IPS DF 4.7 (cell line): ENCODE measurements around the gene ALDOA.

ENCODE experiments used
- DNase-seq: peaks from one replicate; pipeline ENCODE4 v3.0.0-alpha.2; 2013; ENCODE audit warnings: low spot score; ENCODE audit errors: extremely low read depth

The ALDOA gene

DNA sequence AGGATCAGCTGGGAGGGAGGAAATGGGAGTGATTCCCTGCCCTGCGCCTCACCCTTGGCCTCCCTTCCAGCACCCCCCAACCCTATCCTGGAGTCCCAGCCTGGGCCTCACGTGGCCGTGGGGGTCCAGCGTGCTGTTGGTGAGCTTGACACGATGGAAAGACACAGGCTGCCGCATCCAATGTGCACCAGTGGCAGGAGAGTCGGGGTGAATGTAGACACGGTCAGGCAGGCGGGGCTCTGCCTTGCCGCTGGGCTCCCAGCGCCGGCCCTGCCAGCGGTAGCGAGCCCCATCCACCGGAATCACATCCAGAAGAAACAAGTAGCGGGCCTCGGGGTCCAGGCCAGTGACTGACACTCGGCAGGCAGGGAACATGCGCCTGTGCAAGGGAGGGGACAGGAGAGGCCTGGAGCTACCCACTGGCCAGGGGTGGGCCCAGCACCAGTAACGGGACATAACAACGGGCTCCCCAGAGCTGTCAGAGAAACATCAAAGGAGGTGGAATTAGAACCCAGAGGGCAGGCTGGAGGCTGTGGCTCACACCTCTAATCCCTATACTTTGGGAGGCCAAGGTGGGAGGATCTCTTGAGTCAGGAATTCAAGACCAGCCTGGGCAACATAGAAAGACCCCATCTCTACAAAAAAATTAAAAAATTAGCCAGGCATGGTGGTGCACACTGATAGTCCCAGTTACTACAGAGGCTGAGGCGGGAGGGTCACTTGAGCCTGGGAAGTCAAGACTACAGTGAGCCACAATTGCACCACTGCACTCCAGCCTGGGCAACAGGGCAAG, 23.5 kb downstream of the ALDOA start:
- DNase-seq, result no peak

DNA sequence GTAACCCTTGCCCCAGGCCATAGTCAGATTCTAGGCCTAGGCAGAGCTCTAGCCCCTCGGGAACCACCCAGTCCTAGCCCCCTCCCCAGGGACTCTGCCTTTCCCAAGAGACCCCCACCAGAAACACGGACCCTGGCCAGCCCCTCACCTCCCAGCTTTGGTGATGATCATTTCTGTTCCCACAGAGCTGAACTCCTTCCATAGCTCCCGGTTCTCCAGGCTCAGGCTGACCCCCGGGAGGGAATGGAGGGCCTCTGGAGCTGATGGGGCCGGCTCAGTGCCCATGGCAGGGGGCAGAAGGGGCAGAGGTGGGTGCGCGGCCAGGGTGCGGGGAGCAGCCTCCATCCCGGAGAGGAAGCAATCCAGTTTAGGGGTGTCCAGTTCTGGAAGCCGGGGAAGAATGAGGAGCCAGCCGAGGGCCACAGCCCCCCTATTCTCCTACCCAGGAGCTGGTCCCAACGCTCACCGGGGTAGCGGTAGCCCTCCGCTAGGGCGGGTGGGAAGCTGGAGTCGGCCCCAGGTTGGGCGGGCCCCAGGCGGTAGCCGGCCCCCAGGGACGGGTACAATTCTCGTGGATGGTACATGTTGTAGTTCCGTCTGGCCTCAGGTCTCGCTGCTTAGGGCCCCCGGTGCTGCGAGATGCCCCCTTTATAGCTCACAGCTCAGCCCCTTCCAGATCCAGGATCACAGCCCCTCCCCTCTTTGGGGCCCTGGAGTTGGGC, 25.2 kb downstream of the ALDOA start:
- DNase-seq, result no peak

DNA sequence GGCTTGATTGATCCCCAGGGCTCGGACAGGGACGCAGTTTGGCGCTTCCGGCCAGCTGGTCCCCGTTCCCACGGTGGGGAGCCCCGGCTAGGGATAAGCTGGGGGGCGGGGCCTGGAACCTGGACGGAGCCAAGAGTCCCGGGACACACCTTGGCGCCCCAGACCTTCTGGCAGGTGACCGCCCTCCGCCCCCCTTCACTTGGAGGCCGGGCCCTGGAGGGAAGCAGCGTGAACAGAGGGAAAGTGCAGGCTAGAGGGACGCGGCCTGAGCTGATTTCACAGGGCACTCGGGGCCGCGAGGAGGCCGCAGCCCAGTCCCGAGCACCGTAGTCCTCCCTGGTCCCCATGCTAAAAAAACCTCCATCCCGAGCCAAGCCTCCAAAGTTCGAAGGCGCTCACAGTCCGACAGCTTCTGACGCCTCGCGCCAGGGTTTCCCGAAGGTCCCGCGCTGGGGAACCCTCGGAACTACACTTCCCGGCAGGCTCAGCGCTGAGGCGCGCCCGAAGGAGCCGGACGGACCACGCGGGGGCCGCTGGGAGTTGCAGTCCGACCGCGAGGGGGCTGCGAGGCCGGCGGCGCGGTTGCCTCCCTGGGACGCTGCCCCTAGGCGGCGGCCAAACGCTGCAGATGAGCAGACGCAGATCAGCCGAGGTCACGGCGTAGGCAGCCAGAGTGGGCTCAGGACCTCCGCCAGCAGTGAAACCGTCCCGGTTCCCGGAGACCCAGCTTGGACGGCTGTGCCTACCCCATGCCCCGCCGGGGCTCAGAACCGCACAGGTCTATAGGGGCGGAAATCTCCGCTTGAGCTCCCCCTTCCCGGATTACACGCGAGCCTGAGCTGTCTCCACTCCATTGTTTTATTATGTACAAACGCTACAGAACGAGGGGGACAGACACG, 26.2 kb downstream of the ALDOA start, which contains the start of gene TBX6:
TBX6 (minus strand) TSS at position 451 of the 899 bp plus-strand sequence. CDS start 731 bp downstream, outside the sequence.
- DNase-seq, result no peak

DNA sequence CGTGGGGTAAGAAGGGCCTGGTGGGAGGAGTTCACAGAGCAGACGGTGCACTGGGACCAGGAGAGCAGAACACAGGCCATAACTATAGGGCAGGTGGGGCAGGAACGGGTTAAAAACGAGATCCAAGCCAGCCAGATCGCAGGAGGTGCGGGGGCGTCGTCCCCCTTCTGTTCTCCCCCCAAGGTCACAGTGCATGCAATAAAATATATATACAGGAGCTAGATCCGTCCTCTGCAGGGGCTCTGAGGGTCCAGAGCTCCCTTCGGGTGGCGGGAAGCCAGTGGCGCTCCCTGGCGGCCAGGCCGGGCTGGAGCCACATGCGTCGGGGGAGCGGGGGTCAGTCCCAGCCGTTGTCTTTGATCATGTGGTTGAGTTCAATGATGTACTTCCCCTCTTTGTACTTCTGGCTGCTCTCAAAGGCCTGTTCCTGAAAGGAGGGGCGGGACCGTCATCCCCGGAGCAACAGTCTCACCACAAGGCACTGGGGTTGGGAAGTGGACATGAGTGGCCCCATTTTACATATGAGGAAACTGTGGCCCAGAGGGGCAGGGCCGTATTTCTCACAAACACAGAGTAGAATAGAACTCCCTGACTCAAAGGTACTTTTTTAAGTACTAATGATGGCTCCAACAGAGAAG, 26.9 kb downstream of the ALDOA start:
- DNase-seq, result no peak

DNA sequence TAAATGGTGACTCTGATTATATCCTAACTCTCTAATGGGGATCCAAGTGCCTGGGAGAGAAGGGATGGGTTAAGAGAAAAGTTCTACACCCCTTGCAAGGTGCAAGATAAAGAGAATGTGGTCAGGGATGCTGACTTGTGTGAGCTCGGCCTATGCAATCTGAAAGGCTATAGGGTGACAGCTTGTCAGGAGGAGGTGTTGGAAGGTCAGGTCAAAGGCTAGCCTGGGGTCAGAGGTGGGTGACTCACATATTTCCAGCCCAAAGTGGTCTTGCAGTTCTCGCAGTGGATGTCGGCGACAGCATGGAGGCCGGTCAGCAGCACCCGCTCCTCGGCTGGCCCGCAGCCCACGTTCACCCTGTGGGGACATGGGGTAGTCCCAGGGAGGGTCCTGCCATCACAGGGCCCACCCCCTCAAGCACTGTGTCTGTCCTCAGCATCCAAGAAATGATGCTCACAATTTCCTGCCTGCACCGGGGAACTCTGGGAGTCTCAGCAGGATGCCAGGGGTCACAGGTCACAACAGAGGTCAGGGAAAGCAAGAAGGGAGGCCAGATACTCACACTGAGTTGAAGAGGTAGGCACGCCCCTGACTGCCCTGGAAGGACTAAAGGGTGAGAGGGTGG, 29.1 kb downstream of the ALDOA start:
- no peak for DNase-seq

DNA sequence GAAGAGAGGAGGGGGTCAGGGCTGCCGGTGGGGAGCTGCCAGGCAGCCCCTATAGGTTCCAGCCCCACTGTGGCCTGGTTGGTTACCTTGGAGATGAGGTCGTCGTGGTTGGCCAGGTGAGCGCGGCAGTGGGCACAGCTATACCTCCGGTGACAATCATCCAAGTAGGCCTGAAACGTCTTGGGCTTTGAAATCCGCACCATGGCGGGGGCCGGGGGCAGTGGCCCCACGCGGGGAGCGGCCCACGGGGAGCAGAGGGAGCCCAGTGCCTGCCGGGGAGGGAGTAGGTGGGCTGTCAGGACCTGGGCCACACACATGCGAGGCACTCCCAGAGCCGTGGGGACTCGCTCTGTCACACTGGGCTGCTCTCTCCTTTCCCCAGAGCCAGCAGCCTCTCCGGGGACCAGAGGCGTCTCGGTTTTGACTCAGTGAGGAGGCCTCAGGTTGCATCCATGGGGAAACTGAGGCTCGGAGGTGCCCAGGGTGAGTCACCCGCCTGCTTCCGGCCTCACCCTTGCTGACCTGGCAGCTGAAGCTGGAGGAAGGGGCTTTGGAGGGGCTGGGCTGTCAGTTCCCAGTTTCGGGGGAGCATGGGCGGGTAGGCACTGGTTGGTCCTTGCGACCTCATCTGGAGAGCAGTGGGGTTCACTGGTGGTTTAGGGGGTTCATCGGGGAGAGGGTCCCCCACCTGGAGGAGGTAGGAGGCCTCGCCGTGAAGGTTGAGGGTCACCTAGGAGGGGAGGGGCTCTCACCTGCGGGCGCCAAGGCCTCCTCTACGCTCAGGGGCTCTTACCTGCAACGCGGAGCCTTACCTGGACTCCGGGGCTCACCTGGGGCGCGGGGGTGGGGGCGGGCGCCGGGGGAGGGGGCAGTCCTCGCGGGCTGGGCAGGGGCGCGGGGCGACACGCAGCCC, 29.9 kb downstream of the ALDOA start:
- DNase-seq, result no peak

DNA sequence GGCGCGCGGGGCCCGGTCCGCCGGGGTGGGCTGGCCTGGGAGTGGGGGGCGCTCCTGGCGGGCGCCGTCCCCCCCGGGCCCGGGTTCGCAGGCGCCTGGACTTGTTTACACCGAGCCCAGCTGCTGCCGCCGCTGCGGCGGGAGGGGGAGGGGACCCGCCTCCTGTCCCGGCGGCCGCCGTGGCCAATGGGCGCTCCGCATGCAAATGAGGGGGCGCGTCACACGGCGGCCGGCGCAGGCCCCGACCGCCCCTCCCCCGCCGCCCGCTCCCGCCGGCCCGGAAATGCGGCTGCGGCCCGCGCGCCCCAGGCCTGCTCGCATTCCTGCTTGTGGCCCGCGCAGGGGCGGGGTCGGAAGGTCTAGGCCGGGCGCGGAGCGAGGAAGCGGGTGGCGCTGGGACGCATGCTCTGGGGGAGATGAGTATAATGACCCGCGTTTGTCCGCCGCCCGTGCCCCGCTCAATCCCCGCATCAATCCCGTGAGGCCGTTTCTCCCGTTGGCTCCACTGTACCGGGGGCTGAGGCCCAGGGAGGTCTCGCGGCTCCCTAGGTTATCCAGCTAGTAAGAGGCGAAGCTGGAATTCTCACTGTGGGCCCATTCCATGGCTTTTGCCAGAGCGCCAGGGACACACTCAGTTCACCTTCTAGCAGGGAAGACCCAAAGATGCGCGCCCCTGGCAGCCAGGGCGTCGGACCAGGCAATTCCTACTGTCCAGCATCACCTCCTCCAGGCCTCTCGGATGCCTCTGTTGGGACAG, 30.7 kb downstream of the ALDOA start, which contains the start of gene YPEL3:
YPEL3 (minus strand) TSS at position 109 of the 757 bp plus-strand sequence. CDS start 731 bp downstream, outside the sequence.
- no peak for DNase-seq

DNA sequence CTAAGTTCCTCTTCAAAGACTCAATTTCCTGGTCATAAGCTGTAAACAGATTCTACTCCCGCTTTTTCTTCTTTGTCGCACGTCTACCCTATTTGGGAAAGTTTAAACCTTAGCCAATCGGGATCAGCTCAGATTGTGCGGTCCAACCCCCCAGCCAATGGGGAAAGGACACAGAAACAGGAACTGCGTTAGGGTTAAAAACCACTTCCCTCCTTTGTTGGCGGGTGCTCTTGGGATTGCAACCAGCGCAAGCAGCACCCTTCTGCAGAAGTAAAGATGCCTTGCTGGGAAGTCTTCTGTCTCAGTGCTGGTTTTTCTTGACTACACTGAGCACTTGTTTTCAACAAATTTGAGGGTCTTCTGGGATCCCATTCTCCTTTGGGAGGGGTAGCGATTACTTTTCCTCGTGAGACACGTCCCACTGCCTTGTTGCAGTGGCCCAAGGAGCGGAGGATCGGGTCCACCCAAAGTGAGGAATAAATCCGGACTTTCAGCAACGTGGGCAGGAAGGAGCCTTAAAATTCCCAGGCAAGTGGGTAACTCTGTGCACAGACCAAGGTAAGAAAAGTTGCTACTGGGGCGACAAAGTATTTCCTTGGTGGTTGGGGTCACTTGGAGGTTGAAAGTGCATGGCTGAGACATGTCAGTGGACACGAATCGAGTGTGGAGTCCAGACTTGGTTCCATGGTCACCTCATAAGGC, 31.5 kb downstream of the ALDOA start:
- no peak for DNase-seq

DNA sequence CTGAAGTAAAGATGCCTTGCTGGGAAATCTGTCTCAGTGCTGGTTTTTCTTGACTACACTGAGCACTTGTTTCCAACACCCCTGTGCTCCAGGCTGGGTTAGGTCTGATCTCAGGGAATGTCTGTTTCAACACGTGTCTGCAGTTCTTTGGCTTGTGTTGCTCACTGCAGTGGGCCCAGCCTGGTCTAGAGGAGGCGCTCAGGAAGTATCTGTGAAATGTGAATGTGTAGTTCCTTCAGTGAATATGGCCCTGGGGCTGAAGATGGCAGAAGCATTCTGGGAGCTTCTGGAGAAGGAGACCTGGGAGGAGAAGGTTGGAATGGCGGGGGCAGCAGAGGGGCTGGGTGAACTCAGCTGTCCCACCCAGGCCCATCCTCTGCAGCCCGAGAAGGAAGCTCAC, 38.5 kb downstream of the ALDOA start:
- DNase-seq, result no peak

DNA sequence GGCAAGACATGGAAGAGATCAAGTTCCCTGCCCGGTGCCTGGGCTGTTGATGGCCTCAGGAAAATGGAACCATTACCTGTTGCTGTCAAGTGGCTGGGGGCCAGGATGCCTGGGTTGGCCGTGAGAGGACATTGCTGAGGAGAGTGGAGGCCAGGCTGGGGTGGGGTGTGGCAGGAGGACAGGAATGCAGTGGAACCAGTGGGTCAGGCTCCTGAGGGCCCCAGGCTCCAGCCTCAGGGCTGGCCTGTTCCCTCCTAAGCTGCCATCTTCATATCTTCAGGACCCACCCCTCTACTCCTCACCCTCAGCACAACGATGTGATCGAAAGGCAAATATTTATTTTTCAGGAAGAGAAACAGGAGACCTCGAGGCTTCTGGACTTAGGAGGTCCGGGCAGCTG, 38.9 kb downstream of the ALDOA start:
- DNase-seq, result no peak

DNA sequence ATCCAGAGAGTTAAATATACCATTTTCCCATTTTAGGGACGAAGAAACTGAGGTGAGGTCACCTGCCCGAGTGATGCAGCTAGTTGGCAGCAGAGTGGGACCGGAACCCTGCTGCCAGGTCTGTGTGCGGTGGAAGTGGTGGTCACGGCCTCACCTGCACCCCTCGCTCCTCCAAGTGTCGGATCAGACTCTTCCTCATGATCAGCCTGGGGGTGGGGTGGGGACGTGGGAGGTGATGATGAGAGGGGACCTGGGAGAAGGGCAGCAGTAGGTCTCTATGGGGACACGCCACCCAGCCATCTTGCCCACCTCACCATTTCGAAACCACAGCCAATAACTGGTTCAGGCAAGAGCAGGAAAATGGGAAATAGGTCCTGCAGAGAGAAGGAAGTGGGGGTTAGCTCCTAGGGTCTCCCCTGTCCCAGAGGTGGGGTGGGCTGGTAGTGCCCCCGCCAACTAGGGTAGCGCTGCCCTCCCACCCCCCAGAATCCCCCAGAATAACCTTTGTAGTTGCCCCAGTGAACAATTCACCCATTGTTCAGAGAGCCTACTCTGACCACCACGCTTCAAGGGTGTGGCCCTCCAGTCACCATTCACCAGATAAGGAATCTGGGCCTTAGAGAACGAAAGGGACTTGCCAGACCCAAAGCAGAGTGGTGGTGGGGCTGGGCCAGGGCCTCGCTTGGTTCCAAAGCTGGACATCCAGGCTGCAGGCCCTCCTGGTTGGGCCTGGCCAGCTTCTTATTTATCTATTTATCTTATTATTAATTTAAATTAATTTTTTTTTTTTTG, 42.7 kb downstream of the ALDOA start:
- DNase-seq, result no peak

DNA sequence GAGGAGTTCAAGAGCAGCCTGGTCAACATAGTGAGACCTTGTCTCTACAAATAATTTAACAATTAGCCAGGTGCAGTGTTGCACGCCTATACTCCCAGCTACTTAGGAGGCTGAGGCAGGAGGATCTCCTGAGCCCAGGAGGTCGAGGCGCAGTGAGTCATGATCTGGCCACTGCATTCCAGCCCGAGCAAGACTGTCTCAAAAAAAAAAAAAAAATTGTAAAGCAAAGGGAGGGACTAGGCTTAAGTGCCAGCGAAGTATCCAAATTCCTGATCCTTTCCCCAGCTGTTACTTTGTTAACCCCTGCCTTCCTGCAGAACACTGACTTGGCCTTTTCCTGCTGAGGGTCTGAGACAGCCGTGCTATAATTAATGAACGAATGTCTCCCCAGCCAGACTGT, 45.1 kb downstream of the ALDOA start:
- DNase-seq, result no peak

DNA sequence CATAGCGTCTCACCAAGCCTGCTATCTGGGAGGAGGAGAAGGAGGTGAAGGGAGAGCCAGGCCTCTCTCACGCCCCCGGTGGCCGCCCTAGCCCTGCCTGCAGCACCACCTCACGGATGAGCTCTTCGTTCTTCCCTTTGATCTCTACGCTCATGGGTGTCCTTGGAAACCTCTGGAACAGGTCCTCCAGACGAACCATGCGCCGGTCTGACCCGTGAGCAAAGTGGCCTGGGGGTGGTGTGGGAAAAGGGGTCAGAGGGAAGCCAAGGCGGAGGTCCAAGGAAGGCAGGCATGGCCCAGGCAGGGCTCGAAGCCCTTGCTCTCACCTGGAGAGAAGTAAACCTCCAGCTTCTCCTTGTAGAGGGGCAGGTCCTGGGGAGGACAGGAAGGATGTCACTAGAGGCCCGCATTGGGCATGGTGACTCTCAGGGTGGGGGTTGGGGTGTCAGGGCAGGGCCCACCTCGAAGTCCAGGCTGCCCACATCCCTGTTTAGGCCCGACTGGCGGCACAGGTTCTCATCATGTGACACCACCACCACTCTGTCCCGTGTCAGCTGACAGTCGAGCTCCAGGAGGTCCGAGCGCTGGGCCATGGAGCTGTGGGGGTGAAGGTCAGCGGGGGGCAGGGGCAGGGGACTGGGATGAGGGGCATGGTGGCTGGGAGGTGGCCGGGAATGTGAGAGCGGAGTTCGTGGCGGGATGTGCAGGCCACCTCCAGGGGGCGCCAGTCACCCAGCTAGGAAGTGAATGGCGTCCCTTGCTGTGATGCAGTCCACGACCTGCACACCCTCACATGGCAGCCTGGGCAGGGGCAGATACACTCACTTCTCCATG, 46.9 kb downstream of the ALDOA start:
- DNase-seq, result no peak

DNA sequence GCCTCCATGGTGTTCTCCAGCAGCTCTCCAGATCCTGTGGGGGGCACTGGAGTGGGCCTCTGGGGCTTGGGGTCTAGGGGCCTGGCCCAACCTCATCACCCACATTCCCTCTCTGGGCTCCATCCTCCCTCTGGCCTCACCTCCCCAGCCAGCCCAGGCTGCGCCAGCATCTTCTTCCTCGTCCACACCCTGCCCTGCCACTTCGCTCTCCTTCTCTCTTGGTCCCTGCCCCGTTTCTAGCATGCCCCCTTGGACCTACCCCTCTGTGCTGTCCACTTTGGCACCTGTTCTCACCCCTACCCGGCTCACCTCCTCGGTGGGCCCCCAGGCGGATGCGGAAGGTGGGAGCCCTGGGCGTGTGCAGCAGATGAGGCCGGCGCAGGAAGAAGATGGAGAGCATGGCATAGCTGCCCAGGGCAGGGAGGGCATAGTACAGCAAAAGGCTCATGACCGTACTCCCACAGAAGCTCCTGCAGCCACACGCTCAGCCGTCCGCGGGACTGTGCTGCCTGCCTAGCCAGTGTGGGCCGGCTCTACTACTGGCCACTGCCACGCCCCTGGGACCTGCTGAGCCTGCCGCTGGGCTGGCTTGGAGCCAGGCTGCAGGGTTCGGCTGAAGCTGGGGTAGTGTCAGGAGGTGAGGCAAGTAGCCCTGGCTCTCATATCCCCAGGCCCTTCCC, 47.6 kb downstream of the ALDOA start, which contains the start of gene GDPD3:
GDPD3 (minus strand) TSS at position 507 of the 680 bp plus-strand sequence; CDS start at position 448, 59 bp downstream.
- no peak for DNase-seq

DNA sequence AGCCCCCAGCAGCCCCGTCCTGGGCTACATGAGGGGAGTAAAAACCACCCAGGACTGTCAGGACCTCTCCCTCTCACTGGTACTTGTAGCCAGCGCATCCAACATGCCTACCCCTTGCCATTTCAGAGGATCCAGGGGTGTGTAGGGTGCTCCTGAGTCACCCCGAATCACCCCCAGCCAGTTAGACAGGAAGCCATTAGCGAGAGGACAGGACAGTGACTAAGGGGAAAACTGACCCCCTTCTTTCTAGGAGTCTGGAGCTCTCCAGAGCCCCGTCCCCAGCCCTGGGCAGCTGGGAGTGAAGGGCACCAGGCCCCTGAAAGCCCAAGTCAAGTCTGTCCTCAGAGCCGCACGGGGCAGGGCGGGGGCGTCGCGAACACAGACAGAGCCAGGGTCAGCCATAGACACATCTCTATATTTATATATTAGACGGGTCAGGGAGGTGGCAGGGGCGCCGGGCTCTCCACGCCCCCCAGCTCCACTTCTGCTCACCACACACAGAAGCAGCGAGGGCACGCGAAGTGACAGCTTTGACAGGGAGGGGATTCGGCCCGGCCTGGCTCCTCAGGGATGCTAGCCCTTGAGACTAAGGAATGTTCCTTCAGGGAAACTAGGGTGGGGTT, 48.3 kb downstream of the ALDOA start:
- DNase-seq, result no peak
